ENCODE data around the gene PCDHB4.
"Not testable (repeated sequence)": the region's sequence is repeated elsewhere in the genome, so short reads cannot be mapped to it uniquely, and the experiment has no call there.

DNA sequence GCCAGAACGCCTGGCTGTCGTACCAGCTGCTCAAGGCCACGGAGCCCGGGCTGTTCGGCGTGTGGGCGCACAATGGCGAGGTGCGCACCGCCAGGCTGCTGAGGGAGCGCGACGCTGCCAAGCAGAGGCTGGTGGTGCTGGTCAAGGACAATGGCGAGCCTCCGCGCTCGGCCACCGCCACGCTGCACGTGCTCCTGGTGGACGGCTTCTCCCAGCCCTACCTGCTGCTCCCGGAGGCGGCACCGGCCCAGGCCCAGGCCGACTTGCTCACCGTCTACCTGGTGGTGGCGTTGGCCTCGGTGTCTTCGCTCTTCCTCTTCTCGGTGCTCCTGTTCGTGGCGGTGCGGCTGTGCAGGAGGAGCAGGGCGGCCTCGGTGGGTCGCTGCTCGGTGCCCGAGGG, 25.0 kb upstream of the PCDHB4 start:
- TF ChIP-seq, protein P1, sequence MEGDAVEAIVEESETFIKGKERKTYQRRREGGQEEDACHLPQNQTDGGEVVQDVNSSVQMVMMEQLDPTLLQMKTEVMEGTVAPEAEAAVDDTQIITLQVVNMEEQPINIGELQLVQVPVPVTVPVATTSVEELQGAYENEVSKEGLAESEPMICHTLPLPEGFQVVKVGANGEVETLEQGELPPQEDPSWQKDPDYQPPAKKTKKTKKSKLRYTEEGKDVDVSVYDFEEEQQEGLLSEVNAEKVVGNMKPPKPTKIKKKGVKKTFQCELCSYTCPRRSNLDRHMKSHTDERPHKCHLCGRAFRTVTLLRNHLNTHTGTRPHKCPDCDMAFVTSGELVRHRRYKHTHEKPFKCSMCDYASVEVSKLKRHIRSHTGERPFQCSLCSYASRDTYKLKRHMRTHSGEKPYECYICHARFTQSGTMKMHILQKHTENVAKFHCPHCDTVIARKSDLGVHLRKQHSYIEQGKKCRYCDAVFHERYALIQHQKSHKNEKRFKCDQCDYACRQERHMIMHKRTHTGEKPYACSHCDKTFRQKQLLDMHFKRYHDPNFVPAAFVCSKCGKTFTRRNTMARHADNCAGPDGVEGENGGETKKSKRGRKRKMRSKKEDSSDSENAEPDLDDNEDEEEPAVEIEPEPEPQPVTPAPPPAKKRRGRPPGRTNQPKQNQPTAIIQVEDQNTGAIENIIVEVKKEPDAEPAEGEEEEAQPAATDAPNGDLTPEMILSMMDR (IDR thresholded peaks at IDR 0.05) = not testable (repeated sequence)
- not testable (repeated sequence) for TF ChIP-seq EP300 (IDR thresholded peaks at IDR 0.05)
